Stomach (tissue), 4 donors: ENCODE measurements around the gene ZNF638.

ENCODE experiments used
- CTCF ChIP-seq, 7 experiments: fragments of 450-650 bp in 4 of 7; fragments of 200-600 bp in 3 of 7; sonication (generic) in 3 of 7; IDR thresholded peaks; one replicate each; pipeline ENCODE4 v1.5.1; 2016 to 2019; ENCODE audit warnings: antibody characterized with exemption in 7 of 7, control low read depth in 2 of 7, mild to moderate bottlenecking in 1 of 7
- EP300 ChIP-seq: sonication (generic); formaldehyde crosslinking; IDR thresholded peaks from one replicate; pipeline ENCODE4 v1.6.1; 2017; ENCODE audit warnings: antibody characterized with exemption
- POLR2A ChIP-seq, 4 donors: fragments of 450-650 bp; IDR thresholded peaks; one replicate each; pipeline ENCODE4 v1.6.1; 2016; ENCODE audit warnings: antibody characterized with exemption in 4 of 4, control low read depth in 2 of 4, mild to moderate bottlenecking in 1 of 4, moderate library complexity in 1 of 4
- POLR2AphosphoS5 ChIP-seq, 3 donors: sonication (generic); formaldehyde crosslinking; IDR thresholded peaks; one replicate each; pipeline ENCODE4 v1.6.1; 2016; ENCODE audit warnings: antibody characterized with exemption in 3 of 3

- TF ChIP-seq CTCF (IDR thresholded peaks at IDR 0.05) (no peak), POLR2A (IDR thresholded peaks at IDR 0.05) (no peak), POLR2AphosphoS5 (IDR thresholded peaks at IDR 0.05) (no peak), EP300 (no peak)
Measured at GRCh38 chr2:71477231-71477691, 145.7 kb downstream of the ZNF638 start.
